Hepatocyte (in vitro differentiated cells): ENCODE measurements around the gene ZNF407. TPM values are rescaled to one million over a fixed set of nuclear protein-coding genes. Genes with fewer than 3 reads are reported as not detected.

Experiments used
- DNase-seq: peaks from one replicate; pipeline ENCODE4 v3.0.0-alpha.2; 2016; ENCODE audit warnings: low spot score
- H2AFZ ChIP-seq: fragments of 200-600 bp; sonication (generic); 2 replicates; pipeline ENCODE4 v1.6.0; 2016; ENCODE audit warnings: antibody characterized with exemption, mild to moderate bottlenecking
- H3K27ac ChIP-seq: fragments of 200-600 bp; sonication (generic); 2 replicates; pipeline ENCODE4 v1.5.1; 2016; ENCODE audit warnings: mild to moderate bottlenecking
- H3K27me3 ChIP-seq: fragments of 200-600 bp; sonication (generic); 2 replicates; pipeline ENCODE4 v1.6.1; 2016
- H3K36me3 ChIP-seq: fragments of 200-600 bp; sonication (generic); replicated peaks from 2 replicates; pipeline ENCODE4 v1.5.1; 2016; ENCODE audit warnings: low read depth; ENCODE audit not compliant: insufficient read depth
- H3K4me1 ChIP-seq: fragments of 200-600 bp; sonication (generic); 2 replicates; pipeline ENCODE4 v1.5.1; 2016; ENCODE audit warnings: mild to moderate bottlenecking, moderate library complexity; ENCODE audit not compliant: insufficient read depth
- H3K4me2 ChIP-seq: fragments of 200-600 bp; sonication (generic); 2 replicates; pipeline ENCODE4 v1.6.0; 2016
- H3K4me3 ChIP-seq: fragments of 200-600 bp; sonication (generic); 2 replicates; pipeline ENCODE4 v1.5.1; 2016; ENCODE audit warnings: mild to moderate bottlenecking
- H3K79me2 ChIP-seq: fragments of 200-600 bp; sonication (generic); 2 replicates; pipeline ENCODE4 v1.6.0; 2017; ENCODE audit warnings: mild to moderate bottlenecking
- H3K9me2 ChIP-seq: fragments of 200-600 bp; sonication (generic); replicated peaks from 2 replicates; pipeline ENCODE4 v1.6.0; 2017; ENCODE audit warnings: mild to moderate bottlenecking; ENCODE audit not compliant: insufficient read depth
- H3K9me3 ChIP-seq: fragments of 200-600 bp; sonication (generic); 2 replicates; pipeline ENCODE4 v1.5.1; 2016; ENCODE audit warnings: low read depth, mild to moderate bottlenecking
- H4K20me1 ChIP-seq: fragments of 200-600 bp; sonication (generic); 2 replicates; pipeline ENCODE4 v1.6.0; 2016; ENCODE audit warnings: mild to moderate bottlenecking; ENCODE audit not compliant: insufficient read depth, poor library complexity, severe bottlenecking
- EZH2 ChIP-seq: fragments of 200-600 bp; sonication (generic); IDR thresholded peaks from 2 replicates; pipeline ENCODE4 v1.6.1; 2016; ENCODE audit warnings: antibody characterized with exemption, mild to moderate bottlenecking, borderline replicate concordance
- EZH2phosphoT487 ChIP-seq: fragments of 200-600 bp; sonication (generic); IDR thresholded peaks from one replicate; pipeline ENCODE4 v1.6.1; 2018; ENCODE audit warnings: antibody characterized with exemption, mild to moderate bottlenecking, low read depth, moderate library complexity; ENCODE audit not compliant: unreplicated experiment, severe bottlenecking
- WGBS: methylation state at CpG from one replicate; pipeline ENCODE4 v1.1.6; 2016; ENCODE audit warnings: low lambda C conversion rate; ENCODE audit errors: missing lambda C conversion rate; 5-methylcytosine and 5-hydroxymethylcytosine counted together
- polyA plus RNA-seq: library from polyadenylated mRNA; unstranded; fragments of >200 nt; fragmentation: Nextera tagmentation; extraction: Ambion mirVana; gene quantifications from 2 replicates; pipeline ENCODE4 v1.2.1, GENCODE V29; 2016
- total RNA-seq: library from RNA; depleted of rRNA; stranded (reverse); fragments of >200 nt; gene quantifications from 2 replicates; pipeline ENCODE4 v1.2.3, GENCODE V29; 2014
- TF ChIP-seq, protein P1 (sequence below): fragments of 200-600 bp; sonication (generic); IDR thresholded peaks from 2 replicates; pipeline ENCODE4 v1.5.1; 2016; ENCODE audit warnings: antibody characterized with exemption, mild to moderate bottlenecking; ENCODE audit not compliant: poor library complexity

ZNF407 gene
- total and polyA plus RNA-seq, 2 experiments from 2014 or later = 3.2 to 12.4 TPM

- Histone ChIP-seq H3K79me2 (no peaks in the 10 kb centered on the region), H3K27ac (no peak overlapping the region)
These were observed 332.9 kb downstream of the ZNF407 start for GRCh38 chr18:74930616-74931015.

DNA sequence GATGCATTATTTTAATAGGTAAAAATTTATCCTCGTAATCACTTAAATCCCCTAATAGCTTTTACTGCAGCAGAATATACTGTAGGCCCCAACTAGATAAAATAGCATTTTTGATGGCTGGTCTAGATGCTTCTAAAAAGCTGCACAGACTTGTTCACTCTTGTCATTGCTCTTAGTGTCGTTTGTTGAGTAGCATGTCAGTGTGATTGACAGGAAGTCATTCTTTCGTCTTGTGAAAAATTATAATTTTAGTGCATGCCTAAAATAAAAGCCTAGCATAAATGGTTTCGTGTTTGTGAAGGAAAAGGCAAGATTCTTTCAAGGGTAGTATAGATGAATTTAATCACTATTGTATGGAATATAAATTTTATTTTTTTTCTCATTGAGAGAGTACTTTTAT is 336.3 kb downstream of the ZNF407 start:
- TF ChIP-seq, protein P1, sequence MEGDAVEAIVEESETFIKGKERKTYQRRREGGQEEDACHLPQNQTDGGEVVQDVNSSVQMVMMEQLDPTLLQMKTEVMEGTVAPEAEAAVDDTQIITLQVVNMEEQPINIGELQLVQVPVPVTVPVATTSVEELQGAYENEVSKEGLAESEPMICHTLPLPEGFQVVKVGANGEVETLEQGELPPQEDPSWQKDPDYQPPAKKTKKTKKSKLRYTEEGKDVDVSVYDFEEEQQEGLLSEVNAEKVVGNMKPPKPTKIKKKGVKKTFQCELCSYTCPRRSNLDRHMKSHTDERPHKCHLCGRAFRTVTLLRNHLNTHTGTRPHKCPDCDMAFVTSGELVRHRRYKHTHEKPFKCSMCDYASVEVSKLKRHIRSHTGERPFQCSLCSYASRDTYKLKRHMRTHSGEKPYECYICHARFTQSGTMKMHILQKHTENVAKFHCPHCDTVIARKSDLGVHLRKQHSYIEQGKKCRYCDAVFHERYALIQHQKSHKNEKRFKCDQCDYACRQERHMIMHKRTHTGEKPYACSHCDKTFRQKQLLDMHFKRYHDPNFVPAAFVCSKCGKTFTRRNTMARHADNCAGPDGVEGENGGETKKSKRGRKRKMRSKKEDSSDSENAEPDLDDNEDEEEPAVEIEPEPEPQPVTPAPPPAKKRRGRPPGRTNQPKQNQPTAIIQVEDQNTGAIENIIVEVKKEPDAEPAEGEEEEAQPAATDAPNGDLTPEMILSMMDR = no peak
- no peak for TF ChIP-seq EZH2phosphoT487
- TF ChIP-seq EZH2 = no peak
- WGBS = 90% methylated on average over 4 of the region's 4 CpGs
- Histone ChIP-seq H3K4me2 (no peak overlapping the region), H3K27ac (no peak overlapping the region), H3K9me3 (no peaks in the 10 kb centered on the region), H3K4me3 (no peak overlapping the region), H3K27me3 (no peaks in the 10 kb centered on the region), H3K79me2 (no peaks in the 10 kb centered on the region), H3K36me3 (no peaks in the 10 kb centered on the region), H3K4me1 (no peaks in the 10 kb centered on the region), H4K20me1 (no peaks in the 10 kb centered on the region), H3K9me2 (no peaks in the 10 kb centered on the region), H2AFZ (no peak overlapping the region)
- DNase-seq = no peak

More at GRCh38 chr18:74930616-74931015, 332.9 kb downstream of the ZNF407 start:
- no peak for TF ChIP-seq EZH2phosphoT487
- no peak for TF ChIP-seq EZH2
- TF ChIP-seq, protein P1 = no peak
- Histone ChIP-seq H3K27me3 (no peaks in the 10 kb centered on the region), H2AFZ (no peak overlapping the region), H3K4me1 (no peaks in the 10 kb centered on the region), H3K9me3 (no peaks in the 10 kb centered on the region), H3K4me2 (no peak overlapping the region), H4K20me1 (no peaks in the 10 kb centered on the region), H3K9me2 (no peaks in the 10 kb centered on the region), H3K4me3 (no peak overlapping the region), H3K36me3 (no peaks in the 10 kb centered on the region)
- WGBS = 90% methylated on average over 1 of the region's 1 CpG
- no peak for DNase-seq

DNA sequence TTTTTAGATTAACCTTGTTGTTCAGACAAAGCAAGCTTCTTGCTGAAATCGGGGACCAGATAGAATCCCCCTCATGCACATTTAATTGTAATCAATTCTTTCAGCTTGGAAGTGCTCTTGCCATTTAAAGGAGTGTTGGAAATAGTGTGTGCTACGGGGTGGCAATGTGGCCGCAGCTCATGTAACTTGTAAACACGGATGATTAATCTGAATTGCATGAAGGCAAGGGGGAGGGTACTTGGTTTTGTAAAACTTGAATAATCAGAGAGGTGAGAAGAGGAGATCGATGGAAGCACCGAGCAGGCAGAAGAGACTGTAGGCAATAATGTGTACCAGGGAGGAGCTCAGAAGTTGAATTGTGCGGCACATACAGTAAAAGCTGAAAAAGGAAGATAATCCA is 337.8 kb downstream of the ZNF407 start:
- DNase-seq = no peak

More for the DNA sequence above, 337.8 kb downstream of the ZNF407 start:
- H3K4me2 ChIP-seq = no peak overlapping the region
- WGBS = 87% methylated on average over 7 of the region's 7 CpGs
- no peak overlapping the region for H3K27ac ChIP-seq
- H3K9me3 ChIP-seq = no peaks in the 10 kb centered on the region
- no peaks in the 10 kb centered on the region for H3K36me3 ChIP-seq
- H2AFZ ChIP-seq = no peak overlapping the region
- TF ChIP-seq, protein P1 = no peak
- TF ChIP-seq EZH2 (no peak), EZH2phosphoT487 (no peak)
- no peak overlapping the region for H3K4me3 ChIP-seq
- no peaks in the 10 kb centered on the region for H3K27me3 ChIP-seq
- no peaks in the 10 kb centered on the region for H3K79me2 ChIP-seq
- no peaks in the 10 kb centered on the region for H3K9me2 ChIP-seq
- no peaks in the 10 kb centered on the region for H3K4me1 ChIP-seq
- no peaks in the 10 kb centered on the region for H4K20me1 ChIP-seq
